Nucleus accumbens (tissue), 56 donors: ENCODE results near the gene ACO2.
A peak's percentile ranks its signal among the peaks of the same experiment; 100 is the strongest.
"Not testable (repeated sequence)": the region's sequence is repeated elsewhere in the genome, so short reads cannot be mapped to it uniquely, and the experiment has no call there.

Source experiments
- DNase-seq, 56 donors: peaks; one replicate each; lab custom pipeline; 2025; lab: John Stamatoyannopoulos, UW

Gene ACO2

GRCh38 chr22:41560095-41560471 is 91.2 kb downstream of the ACO2 start:
- DNase-seq: no peak

- DNase-seq: no peak
Observed at GRCh38 chr22:41561335-41561734, 92.4 kb downstream of the ACO2 start.

GRCh38 chr22:41561788-41562187 is 92.9 kb downstream of the ACO2 start:
- DNase-seq: no peak

DNA sequence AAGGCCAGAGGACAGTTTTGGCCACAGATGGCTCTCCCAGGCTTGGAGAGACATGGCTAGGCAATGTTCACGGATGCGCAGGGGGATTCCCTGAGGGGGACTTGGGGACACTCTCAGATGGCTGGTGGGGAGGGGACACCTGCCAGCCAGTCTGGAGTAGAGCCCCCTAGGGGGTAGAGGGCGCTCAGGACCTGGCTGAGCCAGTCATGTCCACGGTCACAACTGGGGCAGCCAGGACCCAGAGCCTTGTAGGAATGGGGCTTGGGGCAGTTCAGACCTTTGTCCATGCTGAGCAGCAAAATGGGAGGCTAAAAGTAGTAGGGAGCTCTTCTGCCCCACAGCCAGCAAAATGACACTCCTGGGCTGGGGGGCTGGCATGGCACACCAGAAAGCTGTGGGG is 93.5 kb downstream of the ACO2 start:
- DNase-seq: no peak

GRCh38 chr22:41563051-41563711 is 94.3 kb downstream of the ACO2 start:
- peak in 1 of 56 donors; percentile 43 for DNase-seq

GRCh38 chr22:41564563-41564962 is 95.6 kb downstream of the ACO2 start:
- DNase-seq: no peak

GRCh38 chr22:41565403-41566054 is 96.6 kb downstream of the ACO2 start:
- peak in 1 of 56 donors; percentile 37 for DNase-seq

DNA sequence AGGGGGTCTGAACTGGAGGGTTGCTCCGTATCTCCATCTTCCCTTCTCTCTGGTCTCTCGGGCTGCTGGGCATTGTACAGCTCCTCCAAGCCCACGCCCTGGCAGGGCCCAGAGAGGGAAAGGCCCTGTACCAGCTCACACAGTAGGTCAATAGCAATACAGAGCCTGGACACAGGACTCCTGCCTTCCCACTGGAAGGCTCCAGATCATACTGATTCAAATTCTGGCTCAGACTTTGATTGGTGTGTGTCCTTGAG is 98.5 kb downstream of the ACO2 start:
- no peak for DNase-seq

- DNase-seq: peak in 6 of 56 donors; percentile 12 to 37 (median 29)
Observed at GRCh38 chr22:41568811-41569210, 99.9 kb downstream of the ACO2 start.

- DNase-seq: no peak
Observed at GRCh38 chr22:41570221-41570620, 101.3 kb downstream of the ACO2 start.

- no peak for DNase-seq
Observed at GRCh38 chr22:41571786-41572185, 102.9 kb downstream of the ACO2 start.

DNA sequence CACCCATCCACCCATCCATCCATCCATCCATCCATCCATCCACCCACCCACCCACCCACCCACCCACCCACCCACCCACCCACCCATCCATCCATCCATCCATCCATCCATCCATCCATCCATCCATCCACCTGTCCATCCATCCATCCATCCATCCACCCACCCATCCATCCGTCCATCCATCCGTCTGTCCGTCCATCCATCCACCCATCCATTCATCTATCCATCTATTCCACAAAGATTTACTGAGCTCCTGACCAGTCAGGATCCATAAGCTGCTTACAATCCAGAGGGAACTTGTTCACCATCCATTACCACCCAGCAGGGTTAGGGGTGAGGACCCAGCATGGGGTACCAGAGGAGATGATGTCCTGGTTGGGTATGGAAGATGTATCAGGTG is 103.4 kb downstream of the ACO2 start:
- DNase-seq: not testable (repeated sequence)

DNA sequence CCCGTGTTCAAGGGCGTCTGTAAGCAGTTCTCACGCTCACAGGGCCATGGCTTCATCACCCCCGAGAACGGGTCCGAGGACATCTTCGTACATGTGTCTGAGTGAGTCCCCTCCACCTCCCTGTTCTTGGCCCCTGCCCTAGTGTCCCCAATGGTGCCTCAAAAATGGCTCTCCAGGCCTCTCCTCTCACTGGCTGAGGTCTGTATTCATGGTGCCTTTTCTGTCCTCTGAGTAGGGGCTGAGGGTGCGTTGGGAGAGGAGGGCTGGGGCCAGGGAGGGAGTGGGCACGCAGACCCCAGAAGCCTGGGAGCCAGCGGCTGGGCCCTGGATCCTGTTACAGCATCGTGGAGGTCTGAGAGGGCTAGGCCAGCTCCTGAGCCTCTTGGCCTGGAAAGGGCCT is 104.8 kb downstream of the ACO2 start:
- DNase-seq: no peak

- peak in 21 of 56 donors; percentile 10 to 68 (median 31) for DNase-seq
Observed at GRCh38 chr22:41574847-41575381, 106.0 kb downstream of the ACO2 start.

DNA sequence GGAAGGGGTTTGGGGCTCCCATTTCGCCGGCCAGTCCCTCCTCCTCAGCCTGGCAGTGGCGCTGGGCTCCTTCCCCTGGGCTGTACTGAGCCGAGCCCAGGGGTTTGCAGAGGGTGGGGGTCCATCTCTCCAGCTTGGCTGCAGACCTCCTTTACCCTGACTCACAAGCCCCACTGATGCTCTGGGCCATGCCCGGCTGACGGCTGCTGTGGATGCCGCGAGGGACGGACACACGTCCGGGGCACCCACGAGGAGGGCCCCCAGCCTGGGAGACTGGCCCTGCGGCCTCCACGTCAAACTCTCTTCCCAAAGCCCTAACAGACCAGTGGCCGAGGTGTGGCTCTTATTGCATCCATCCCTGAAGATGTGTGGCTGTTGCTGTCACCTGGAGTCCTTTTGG is 106.6 kb downstream of the ACO2 start:
- DNase-seq: no peak

- peak in 14 of 56 donors; percentile 7 to 50 (median 30) for DNase-seq
Observed at GRCh38 chr22:41576877-41577276, 108.0 kb downstream of the ACO2 start.

- no peak for DNase-seq
Observed at GRCh38 chr22:41578114-41578513, 109.2 kb downstream of the ACO2 start.
